Measurements from ENCODE around the gene MTX3.

MTX3 gene

GRCh38 chr5:79982136-79982535 lies 8.9 kb downstream of the MTX3 start:
- DNase-seq (ENCODE audit: low read depth), result no peak

- DNase-seq (ENCODE audit: low read depth), result no peak
These were observed 14.1 kb downstream of the MTX3 start for GRCh38 chr5:79976759-79977515.

- DNase-seq (ENCODE audit: low read depth), result no peak
These were observed 15.6 kb downstream of the MTX3 start for GRCh38 chr5:79975422-79975821.

- DNase-seq (ENCODE audit: low read depth), result no peak
These were observed 16.2 kb downstream of the MTX3 start for GRCh38 chr5:79974886-79975285.

- no peak for DNase-seq (ENCODE audit: low read depth)
These were observed 17.1 kb downstream of the MTX3 start for GRCh38 chr5:79973996-79974395.

GRCh38 chr5:79973511-79973910 lies 17.6 kb downstream of the MTX3 start:
- no peak for DNase-seq (ENCODE audit: low read depth)

GRCh38 chr5:79971156-79971555 lies 19.9 kb downstream of the MTX3 start:
- DNase-seq (ENCODE audit: low read depth), result no peak

GRCh38 chr5:79966448-79966847 lies 24.6 kb downstream of the MTX3 start:
- DNase-seq (ENCODE audit: low read depth), result no peak

- no peak for DNase-seq (ENCODE audit: low read depth)
These were observed 26.9 kb downstream of the MTX3 start for GRCh38 chr5:79964136-79964535.

- no peak for DNase-seq (ENCODE audit: low read depth)
These were observed 27.6 kb downstream of the MTX3 start for GRCh38 chr5:79963261-79964061.

- DNase-seq (ENCODE audit: low read depth), result peak; percentile 16
These were observed 28.4 kb downstream of the MTX3 start for GRCh38 chr5:79962575-79963222.

GRCh38 chr5:79961716-79962574 lies 29.1 kb downstream of the MTX3 start:
- no peak for DNase-seq (ENCODE audit: low read depth)

- no peak for DNase-seq (ENCODE audit: low read depth)
These were observed 31.7 kb downstream of the MTX3 start for GRCh38 chr5:79959407-79959806.

GRCh38 chr5:79955941-79956670 lies 35.0 kb downstream of the MTX3 start:
- no peak for DNase-seq (ENCODE audit: low read depth)

- DNase-seq (ENCODE audit: low read depth), result no peak
These were observed 35.6 kb downstream of the MTX3 start for GRCh38 chr5:79955356-79955895.

- no peak for DNase-seq (ENCODE audit: low read depth)
These were observed 36.4 kb downstream of the MTX3 start for GRCh38 chr5:79954620-79955019.

- DNase-seq (ENCODE audit: low read depth), result no peak
These were observed 43.5 kb downstream of the MTX3 start for GRCh38 chr5:79947567-79947966.

GRCh38 chr5:79938468-79938867 lies 52.6 kb downstream of the MTX3 start:
- DNase-seq (ENCODE audit: low read depth), result no peak

GRCh38 chr5:79936646-79937216 lies 54.3 kb downstream of the MTX3 start:
- no peak for DNase-seq (ENCODE audit: low read depth)

- no peak for DNase-seq (ENCODE audit: low read depth)
These were observed 54.9 kb downstream of the MTX3 start for GRCh38 chr5:79936002-79936645.

Data from stimulated activated CD8-positive, alpha-beta memory T cell treated with anti-CD3 and anti-CD28 coated beads, Interleukin-7, amount 100 ng/mL, for 24 hours (primary cell).